ENCODE measurements around the gene SORCS1. TPM values are rescaled to one million over a fixed set of nuclear protein-coding genes. Genes with fewer than 3 reads are reported as not detected.

SORCS1 gene
- total RNA-seq (2014; rRNA removed; shearing (Covaris generic)): 0.64 and 1.2 TPM in 2 replicates

DNA sequence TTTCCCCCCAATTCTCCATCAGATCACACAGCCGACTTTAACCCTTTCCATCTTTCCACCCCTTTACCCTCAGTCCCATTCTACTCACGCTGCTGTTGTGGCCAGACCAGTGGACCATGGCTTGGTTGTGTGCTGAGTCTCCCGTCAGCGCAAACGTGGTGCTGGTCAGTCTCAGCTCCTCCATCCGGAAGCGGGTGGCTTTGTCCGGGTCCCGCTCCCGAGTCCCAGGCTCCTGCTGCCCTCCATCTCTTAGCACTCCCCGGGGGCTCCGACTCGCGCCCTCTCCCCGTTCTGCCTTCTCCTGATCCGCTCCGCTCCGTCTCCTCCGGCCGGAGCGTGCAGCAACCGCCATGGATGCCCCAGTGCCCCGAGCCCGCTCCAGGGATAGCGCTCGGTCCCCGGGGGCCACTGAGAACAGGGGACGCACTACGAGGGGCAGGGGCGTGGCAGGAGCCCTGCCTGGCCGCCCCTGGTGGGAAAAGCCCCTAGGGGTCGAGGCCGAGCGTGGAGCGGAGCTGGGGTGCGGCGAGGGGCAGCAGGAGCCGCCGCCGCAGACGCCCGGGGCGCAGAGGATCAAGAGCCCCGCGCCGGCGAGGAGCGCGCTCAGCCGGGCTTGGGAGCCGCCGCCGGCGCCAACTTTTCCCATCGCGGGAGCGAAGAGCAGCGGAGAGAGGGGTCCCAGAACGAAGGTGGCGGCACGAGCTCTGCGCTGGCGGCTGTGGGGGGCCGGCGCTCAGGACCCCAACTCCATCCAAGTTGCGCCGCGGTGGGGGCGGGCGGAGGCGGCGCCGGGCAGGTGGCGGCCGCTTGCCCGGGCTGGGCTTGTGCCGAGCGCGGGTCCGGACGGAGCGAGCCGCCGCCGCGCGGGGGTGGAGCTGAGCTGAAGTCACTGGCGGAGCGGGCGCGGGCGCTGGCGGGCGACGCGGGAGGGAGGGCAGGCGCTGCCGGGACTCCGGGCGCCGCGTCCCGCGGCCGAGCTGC, at the start of gene SORCS1:
Gene SORCS1 (minus strand): TSS at position 826 of the 981 bp plus-strand sequence.
- no peak for DNase-seq (ENCODE audit: low spot score)

DNA sequence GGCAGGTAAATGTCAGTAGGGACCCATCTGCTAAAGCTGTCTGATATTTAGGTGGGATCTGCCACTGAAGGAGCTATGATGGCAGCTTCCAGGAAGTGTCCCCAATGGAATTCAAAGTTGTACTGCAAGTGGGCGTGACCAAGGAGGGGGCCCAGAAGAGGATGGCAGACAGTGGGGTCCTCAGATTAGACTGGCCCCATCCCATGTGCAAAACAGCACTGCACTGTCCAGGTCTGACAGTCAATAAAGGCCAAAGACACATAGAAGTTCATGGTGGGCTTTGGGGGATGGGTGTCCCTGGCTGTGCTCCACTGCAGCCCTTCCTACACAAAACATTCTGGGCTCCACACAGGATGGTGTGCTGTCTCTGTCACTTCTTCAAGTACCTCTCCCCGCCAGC, 49.8 kb upstream of the SORCS1 start:
- no peak for DNase-seq (ENCODE audit: low spot score)

DNA sequence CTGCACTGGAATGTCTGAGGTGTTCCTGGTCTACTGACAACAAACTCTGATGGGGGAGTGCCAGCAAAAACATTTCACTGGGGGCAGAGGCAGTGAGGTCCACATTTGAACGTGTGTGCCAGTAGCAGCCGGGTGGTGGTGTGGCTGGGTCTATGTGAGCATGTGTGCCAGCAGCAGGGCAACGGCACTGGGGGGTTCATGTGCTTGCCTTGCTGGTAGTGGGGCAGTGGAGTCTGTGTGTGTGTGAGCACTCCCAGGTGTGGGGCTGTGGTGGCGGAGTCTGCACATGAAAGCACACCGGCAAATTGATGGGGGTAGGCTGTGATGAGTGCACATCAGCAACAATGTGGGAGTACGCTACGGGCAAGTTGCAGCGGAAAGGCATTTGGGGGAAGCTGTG, 49.4 kb upstream of the SORCS1 start:
- no peak for DNase-seq (ENCODE audit: low spot score)

DNA sequence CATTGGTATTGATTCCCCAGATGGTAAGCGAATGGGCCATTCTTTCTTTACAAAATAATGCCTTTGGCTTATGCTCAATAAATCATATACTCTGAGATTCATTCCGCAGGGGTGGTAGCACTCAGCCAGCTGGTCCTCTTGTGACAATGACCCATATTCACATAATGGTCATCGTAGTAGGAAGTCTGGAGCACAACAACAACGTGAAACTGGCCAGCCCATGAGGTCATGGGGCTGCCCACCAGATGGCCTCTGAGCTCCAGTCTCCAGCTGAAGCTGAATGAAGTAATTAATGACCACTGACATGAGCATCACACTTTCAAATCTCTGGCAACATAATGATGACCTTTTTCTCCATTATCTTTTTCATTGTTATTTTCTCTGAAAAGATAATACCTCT, 42.3 kb upstream of the SORCS1 start:
- no peak for DNase-seq (ENCODE audit: low spot score)

DNA sequence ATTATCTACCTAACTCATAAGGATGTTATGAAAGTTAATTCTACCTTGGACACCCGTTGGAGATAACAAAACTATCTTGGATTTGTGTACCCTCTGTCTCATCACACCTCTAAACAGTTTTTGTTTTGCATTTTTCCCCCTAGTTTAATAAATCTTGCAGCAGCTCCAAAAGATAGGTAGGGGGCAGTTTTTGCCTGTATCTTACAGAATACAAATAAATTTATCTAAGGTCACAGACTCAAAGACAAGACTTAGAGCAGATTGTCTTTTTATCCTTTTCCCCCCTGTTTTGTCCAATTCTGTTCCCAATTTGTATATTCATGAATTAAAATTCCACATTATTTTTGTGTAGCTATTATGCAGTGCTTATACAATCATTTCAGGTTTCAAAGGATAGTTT, 5.0 kb upstream of the SORCS1 start:
- DNase-seq (ENCODE audit: low spot score): no peak

DNA sequence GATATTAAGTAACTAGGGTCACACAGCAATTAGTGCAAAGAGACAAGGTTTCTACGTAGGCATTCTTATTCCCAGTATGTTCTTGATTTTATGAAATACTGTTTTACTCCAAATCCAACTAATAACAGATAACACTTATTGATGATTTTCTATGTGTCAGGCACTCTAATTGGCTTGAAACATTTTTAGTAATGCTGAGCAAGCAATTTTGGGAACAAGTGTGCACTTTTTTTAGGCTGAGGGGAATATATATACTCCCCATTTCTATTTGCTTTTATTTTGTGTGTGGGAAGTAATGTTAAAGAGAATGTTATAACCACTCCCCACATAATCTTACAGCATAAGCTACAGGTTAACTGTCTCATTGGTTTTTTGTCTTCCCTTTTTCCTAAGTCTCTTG, 4.2 kb upstream of the SORCS1 start:
- DNase-seq (ENCODE audit: low spot score): no peak

DNA sequence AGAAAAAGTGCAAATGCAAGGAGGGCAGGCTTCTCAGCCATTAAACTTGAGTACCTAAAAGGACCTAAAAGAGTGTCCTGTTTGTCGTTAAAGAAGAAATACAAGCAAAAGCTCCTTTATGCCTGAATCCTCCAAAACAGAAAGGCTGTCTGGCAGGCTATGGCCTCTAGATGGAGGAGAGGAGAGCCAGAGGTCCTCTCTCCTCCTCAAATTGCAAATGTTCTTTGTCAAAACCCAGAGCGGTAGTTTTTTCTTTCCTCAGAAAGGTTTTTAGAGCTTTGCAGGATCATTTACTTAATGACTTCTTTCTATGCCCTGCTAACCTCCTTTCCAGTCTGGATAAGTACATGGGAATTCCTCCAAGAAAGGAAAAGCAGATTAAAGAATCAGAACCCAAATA, 1.9 kb upstream of the SORCS1 start:
- no peak for DNase-seq (ENCODE audit: low spot score)

DNA sequence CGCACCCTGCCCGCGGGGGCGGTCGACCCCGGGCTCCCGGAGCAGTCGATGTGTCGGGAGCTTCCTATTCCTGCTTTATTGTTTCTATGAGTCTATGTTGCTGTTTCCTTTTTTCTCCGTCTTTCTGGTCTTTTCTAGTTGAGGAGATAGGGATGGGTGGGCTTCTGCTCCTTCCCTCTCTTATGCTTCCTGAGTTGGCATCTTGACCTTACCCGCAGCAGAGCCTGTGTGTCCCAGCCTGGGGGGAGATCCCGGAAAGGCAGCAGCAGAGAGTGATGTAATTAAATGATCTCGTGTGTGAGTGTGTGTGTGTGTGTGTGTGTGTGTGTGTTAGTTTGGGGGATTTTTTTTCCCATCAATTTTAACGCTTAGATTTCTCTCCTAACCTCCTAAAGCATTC, 486 bp upstream of the SORCS1 start:
- DNase-seq (ENCODE audit: low spot score): no peak

DNA sequence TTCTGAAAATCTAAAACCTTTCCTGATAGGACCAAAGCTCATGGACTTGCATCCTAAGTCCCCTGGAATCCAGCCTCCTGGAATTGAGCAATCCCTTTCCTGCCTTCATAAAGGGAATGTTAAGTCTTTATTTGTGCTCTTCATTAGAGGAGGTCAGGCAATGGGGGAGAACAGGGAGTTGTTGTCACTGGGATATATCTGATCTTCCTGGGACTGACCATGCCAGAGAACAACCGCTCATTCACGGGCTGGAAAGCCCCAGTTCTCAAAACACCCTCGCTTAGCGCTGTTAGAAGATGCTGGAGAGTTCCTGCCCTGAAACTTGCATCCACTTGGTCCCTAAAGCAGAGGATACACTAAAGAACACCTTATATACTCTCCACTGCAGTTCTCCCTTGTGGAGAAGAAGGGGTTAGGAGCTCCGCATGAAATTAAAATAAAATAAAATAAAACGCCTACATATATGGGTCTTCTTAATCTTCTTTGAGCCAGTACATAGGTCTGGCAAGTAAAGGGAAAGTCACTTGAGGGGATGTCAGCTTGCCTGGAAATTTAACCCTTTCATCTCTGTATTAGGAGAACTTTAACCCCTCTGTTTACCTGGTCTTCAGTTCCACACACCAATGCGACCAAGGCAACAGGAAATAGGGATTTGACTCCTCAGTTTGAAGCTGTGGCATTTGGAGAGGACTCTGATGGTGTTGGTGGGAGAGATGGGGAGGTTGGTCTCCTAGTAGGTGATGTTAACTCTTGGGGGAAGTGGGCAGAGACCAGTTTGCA, 1.2 kb downstream of the SORCS1 start:
- DNase-seq (ENCODE audit: low spot score): no peak

DNA sequence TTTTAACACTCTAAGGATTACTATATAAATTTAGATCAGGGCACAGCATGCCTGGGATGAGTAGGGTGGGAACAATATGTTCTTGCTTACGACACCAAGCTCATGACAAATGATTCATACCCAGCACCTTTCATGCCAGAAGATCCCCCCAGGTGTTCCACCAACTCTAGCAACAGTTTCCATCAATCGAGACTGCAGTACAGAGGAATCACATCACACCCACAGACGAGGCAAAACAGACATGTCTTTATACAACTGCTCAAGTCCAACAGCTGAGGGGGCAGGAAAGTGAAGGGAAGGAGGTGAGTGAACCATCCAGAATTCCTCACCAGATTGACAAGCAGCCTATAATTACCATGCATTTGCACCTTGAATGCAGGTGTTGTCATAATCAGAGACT, 3.6 kb downstream of the SORCS1 start:
- no peak for DNase-seq (ENCODE audit: low spot score)

DNA sequence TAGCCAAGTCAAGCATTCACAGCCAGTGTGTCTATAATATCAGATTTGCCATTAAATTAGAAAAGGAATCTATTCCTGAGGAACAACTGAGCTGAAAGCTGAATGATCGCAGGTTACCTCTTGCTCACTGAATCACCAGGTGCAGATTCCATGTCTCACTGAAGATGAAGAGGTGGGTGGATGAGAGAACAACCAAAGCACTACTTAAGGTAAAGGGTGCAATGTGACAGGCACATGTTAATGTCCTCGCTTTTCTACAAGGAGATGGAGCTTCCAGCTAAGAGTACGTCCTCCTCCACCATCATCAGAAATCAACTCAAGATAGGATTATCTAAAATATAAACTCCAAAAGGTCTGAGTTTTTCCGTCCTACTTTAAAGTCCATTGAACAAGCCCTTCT, 4.6 kb downstream of the SORCS1 start:
- DNase-seq (ENCODE audit: low spot score): no peak

DNA sequence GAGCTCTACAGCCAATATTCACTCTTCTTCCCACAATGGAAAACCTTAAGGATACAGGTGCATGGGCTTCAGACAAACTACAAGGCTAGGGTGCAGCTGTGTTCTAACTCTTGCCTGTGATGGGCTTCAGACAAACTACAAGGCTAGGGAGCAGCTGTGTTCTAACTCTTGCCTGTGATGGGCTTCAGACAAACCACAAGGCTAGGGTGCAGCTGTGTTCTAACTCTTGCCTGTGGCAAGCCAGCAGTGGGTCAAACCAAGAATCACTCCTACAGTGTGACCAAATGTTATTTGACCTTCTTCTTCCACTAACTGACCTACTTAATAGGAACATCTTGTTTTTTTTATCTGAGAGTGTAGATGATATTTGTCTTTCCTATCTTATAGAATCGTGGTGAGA, 7.4 kb downstream of the SORCS1 start:
- DNase-seq (ENCODE audit: low spot score): no peak

DNA sequence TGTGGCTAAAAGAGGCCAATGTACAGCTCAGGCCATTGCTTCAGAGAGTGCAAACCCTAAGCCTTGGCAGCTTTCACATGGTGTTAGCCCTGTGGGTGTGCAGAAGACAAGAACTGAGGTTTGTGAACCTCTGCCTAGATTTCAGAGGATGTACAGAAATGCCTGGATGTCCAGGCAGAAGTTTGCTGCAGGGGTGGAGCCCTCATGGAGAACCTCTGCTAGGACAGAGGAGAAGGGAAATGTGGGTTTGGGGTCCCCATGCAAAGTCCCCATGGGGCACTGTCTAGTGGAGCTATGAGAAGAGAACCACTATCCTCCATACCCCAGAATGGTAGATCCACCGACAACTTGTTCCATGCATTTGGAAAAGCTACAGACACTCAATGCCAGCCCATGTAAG, 12.4 kb downstream of the SORCS1 start:
- DNase-seq (ENCODE audit: low spot score): no peak

DNA sequence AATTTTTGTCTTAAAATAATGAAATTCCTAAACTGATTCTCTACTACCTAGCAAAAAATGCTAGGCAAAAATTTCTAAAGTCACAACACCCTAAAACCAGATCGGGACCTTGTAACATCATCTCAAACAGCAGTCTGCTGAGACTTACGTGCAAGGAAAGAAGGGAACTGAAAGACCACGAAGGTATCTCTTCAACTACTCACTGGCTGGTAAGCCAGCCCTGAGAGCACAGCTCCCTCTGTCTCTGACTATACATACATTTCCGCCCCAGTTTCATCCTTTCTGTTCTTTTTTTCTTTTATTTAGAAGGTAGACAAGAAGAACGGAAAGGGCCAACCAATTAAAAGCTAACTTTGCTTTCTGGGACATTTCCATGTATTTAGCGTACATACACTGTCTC, 15.6 kb downstream of the SORCS1 start:
- DNase-seq (ENCODE audit: low spot score): no peak

DNA sequence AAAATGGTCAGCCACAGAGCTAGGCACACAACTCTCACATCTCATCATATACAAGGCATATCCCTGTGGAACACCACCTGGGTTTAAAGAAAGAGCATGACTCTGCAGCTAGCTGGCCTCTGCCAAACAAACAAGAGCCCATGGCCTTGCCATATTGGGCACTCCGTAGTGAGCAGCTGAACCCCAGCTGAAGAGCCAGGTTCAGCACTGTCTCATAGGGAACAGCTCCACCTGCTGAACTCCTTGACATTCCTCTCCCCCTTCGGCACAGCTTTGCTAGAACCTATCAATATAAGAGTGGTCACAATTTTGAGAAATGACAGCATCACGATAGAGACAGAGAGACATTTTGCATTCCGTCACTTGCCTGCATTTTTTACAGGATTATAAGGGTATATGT, 20.0 kb downstream of the SORCS1 start:
- DNase-seq (ENCODE audit: low spot score): peak; percentile 13

DNA sequence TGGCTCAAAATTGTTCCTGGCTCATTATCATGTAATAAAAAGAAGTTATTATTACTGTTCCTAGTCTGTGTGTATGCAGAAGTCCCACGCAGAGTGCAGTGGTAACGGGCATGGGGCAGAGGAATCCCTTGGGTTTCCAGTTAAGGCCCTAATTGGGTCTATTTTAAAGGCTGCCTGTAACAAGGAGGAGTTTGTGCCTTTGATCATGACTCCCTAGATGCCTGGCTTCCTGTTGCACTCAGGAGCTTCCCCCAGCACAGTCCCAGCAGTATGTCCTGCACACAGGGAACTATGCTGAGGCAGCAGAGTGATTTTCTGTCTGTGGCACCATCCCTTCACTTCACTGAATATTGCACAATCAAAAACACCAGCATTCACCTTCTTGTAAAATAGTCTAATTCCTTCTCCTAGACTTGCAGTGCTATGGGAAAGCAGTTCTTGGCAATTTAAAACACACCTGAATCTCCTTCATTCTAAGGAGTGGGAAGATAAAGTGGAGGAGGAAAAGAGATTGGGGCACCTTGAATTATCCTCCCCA, 22.9 kb downstream of the SORCS1 start:
- no peak for DNase-seq (ENCODE audit: low spot score)

DNA sequence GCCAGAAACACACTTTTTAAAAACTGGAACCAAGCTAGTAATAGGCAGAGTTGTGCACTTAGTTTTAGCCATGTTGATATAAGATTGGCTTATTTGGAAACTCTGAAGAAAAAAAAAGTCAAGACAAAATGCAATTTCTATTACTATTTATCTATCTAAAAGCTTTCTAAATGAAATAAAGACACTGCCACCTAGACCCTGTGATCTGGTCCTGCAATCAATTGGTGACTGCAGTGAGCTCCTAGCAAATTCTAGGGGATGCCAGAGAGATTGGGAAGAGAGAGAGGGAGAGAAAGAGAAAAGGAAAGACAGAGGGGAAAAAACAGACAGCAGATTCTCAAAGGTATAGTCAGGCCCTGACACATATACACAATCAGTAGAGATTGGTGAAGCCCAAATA, 25.3 kb downstream of the SORCS1 start:
- DNase-seq (ENCODE audit: low spot score): no peak

DNA sequence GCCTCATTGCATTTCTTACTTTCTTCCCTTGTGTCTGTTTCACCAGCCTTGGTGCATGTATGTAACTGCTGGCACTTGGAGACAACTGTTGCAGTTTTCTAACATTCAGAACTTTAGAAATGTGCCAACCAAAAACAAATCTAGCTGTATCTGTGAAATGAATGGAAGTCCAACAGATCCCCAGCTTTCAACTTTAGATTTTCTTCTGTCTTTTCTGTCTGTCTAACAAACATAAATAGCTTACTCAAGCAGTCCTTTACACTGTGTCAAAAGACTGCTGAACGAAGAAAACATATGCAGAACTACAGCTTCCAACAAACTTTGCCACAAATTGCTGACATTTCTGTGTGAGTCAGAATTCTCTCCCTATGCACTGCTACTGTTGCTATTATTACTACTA, 30.9 kb downstream of the SORCS1 start:
- no peak for DNase-seq (ENCODE audit: low spot score)

DNA sequence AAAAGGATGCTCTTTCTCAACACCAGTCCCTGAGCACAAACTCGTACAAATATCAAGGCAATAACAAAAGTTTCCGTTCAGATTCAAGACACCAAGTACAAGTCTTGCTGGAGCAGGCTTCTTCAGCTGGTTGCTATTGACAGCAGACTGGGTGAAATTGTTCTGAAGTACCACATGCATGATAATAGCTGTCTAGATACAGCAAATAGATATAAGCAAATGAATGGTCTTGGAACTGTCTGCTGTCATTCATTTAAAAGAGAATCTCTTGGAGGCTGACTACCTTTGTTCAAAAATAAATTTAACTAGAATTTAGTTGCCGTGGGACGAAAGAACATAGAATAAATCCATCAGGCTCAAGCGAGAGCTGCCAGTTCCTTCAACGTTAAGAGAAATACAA, 35.5 kb downstream of the SORCS1 start:
- DNase-seq (ENCODE audit: low spot score): no peak

DNA sequence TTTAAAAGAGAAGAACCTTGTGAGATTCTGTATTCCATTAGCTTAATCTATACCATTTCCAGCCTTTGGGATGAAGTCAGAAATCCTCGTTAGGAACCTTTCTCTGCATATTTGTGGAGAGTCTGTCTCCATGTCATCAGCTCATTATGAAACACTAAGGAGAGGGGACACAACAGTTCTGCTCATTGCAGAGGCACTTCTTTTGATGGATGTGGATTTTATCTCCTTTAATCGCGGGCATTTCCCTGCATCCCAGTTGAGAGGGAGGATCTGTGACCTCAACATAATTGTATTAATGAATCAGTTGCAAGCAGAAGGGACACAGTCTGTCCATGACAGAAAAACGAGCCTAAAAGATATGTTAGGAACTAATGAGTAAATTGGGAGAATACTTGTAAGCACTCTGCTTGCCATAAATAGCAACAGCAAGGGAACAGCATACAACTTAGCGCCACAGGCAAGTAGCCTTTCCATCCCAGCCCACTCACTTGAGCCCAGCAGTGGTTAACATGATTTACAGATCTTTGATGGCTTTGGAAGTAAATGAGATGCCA, 37.9 kb downstream of the SORCS1 start:
- DNase-seq (ENCODE audit: low spot score): no peak

DNA sequence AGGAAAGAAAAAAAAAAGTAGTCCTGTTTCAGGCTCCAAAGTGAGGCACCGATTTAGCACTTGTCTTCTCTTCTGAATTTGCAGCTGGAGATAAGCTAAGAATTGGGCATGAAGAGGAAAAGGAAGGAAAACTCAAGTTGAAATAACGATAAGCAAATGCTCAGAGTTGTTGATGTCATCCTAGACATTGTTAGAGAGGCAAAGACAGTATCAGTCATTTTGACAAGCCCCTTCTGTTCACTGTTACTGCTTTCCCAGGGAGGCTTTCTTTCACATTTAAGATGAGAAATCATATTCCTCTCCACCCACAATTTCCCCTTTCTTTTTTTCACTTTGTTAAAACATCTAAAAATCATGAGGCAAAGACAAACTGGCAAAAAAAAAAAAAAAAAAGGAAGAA, 41.8 kb downstream of the SORCS1 start:
- no peak for DNase-seq (ENCODE audit: low spot score)

DNA sequence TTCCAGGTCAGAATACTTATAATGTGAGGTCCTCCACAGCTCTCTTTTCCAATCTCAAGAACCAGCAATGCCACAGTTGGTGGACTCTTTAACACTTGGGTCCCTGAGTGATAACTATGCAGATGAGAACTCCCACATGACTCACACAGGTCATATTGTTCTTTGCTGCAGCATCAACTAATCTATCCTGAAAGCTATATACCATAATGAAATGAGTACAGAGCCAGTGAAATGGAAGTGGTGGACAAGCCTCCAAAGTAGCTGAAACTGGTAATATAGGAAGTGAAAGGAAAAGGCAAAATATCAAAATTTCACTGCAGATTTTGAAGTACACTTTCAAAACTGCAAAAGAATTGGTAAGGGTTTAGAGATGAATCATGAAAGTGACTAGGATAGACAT, 45.6 kb downstream of the SORCS1 start:
- DNase-seq (ENCODE audit: low spot score): no peak

Data from A172 (cell line).